GM19193 (cell line): ENCODE results near the gene DNAJB8.

Experiments used
- POLR2A ChIP-seq: IDR thresholded peaks from 4 replicates; pipeline ENCODE4 v1.6.1; 2011; ENCODE audit not compliant: insufficient read depth, insufficient read length; ENCODE audit errors: extremely low read depth

Gene DNAJB8

DNA sequence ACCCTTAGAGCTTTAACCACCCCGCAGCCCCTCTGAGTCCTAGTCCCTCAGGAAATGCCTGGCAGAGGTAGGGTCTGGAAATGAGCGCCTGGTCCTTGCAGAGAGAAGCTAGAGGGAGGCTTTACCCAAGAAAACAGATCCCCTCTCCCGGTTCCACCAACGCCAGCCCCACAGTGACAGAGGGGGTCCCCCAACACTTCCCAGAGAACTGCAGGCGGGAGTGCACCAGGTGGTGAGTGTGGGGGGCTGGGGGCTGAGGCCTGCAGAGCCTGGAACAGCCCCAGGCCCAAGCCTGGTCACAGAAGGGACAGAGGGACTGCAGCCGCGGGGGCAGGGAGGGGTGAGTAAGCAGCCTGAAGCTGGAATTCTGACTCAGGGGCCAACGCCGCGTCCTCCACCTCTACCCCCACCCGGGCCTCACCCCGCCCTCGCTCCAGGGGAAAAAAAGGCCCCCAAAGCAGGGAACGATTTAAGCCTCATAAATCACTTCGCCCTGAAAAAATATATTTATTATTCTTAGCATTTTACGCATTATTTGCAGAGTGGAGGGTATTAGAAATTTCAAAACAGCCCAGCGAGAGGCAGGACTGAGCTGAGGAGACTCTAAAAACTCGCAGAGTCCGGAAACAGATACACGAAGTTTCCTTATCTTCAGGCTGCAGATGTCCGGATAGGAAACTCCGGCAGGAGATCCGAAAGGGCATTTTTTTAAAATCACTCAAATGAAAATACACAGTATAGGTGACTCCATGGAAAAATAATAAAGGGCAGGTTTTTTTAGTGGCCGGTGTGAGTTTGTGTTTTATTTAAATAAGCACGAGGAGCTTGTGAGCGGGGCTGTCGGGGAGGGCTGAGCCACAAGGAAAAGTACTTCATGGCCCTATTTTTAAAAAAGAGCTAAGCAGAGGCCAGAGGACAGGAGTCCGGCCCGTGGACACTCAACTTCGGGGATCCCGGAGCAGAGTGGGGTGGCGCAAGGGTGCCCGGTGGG, 16.3 kb upstream of the DNAJB8 start:
- TF ChIP-seq POLR2A = no peak

GRCh38 chr3:128482175-128482574, 15.5 kb upstream of the DNAJB8 start:
- TF ChIP-seq POLR2A = no peak

DNA sequence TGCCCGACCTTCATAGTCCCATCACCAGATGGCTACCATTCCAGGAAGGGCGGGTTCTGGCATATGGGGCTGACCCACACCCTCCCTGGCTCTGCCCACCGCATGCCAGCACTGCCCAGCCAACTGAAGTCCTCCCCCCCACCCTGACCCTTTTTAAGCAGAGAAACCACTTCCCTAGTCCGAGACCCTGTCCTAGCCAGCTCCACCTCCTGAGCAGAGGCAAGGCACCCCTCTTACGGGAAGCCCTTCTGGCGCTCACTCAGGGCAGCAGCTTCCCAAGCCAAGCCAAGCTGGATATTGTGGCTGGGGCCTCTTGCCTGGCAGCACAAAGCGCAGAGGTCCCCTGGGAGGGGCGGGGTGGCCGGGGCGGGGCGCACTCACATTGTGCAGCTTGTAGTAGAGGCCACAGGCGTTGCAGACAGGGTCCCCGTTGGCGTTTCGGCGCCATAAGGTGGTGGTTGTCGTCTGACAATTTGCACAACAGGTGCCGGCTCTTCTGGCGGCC, 14.8 kb upstream of the DNAJB8 start:
- TF ChIP-seq POLR2A = no peak

DNA sequence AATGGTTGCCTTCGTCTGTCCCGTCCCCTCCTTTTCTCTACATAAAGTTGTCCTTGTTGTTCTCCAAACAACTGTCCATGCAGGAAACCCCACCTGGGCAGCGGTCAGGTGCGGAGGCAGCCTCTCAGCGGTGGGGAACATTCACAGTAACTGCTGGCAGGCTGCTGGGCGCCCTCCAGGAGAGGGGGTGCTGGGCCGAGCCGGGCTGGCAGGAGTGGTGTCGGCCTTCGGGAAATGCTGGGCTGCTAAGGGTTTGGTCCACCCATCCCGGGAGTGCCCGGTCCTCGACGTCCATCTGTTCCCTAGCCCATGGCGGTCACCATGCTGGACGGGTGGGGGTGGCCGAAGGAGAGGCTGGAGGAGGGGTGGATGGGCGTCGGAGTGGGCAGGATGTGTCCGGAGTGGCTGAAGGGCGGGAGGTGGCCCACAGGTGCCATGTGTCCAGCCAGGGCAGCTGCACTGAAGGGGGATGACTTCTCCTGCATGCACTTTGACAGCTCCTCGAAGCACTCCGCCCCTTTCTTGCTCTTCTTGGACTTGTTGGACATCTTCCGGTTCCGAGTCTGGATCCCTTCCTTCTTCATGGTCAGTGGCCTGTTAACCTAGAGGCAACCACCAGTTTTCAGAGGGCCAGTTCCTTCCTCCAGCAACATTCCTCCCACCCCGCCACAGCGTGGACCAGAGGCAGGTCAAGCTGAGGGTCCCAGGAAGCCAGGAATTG, 14.2 kb upstream of the DNAJB8 start:
- no peak for TF ChIP-seq POLR2A

DNA sequence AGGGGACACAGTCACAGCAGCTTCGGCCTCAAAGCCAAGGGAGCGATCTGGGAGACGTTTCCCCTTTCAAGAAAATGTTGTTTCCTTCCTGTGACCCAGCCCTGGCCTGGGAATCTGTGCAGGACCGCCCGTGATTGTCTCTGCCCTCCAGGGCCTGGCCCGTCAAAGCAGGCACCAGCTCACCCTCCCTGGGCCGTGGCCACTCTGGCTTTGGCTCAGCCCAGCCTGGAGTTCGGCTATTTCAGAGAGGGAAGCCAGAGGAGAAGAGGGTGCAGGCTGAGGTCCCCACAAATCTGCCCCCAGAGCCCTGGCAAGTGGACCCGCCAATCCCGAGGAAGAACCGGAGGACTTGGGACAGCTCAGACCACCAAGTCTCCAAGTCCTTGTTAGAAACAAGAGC, 13.6 kb upstream of the DNAJB8 start:
- TF ChIP-seq POLR2A = no peak

GRCh38 chr3:128479558-128480086, 12.9 kb upstream of the DNAJB8 start:
- no peak for TF ChIP-seq POLR2A

DNA sequence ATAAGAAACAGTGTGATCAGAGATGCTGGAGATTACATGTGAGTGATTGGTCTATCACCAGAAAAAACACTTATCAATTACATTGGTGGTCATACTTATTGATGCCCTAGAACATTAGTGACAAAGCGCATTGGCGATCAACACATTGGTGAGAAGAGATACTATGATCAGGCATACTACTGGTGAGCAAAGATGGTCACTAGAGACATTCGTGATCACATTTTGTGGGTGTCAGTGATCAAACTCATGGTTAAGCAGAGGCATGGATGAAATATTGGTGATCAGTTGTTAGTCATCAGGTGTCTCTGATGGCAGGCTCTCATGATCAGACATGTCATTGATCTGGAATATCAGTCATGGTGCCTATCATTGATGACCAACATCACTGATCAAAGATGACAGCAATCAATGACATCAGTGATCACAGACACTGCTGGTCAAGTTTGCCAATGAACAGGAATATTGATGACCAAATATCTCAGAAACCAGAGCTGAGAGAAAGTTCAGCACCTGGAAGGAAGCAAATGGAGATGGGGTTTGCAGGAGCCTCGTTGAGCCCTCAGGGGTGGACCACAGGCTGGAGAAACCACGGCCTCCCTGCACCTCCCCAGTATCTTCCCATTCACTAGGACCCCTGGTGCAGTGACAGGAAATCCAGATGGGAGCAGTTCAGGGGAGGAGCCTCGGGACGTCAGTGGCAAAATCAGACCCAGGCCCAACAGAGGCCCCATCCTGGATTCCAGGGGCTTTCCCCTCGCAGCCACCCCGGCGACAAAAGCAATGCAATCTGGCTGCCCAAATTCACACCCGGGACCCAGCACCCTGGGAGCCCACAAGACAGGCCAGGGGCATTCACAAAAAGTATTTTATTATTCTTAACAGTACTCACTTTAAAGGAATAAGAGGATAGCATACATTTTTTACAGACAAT, 12.2 kb upstream of the DNAJB8 start:
- no peak for TF ChIP-seq POLR2A

DNA sequence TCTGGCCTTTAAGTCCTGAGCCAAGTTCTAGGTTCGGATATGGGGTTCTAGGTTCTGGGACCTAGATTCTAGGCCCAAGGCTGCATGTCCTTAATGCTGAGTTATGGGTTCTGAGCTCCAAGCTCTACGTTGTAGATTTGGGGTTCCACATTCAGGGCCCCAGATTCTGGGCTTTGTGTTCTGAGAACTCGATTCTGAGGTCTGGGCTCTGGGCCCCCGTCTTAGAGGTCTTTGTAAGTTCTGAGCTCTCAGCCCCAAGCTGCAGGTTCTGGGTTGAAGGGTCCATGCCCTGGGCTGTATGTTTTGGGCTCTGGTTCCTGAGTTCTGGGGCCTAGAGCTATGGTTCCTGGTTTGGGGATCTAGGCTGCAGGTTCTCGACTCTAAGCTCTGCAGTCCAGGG, 10.0 kb upstream of the DNAJB8 start:
- no peak for TF ChIP-seq POLR2A

- no peak for TF ChIP-seq POLR2A
Observed at GRCh38 chr3:128475355-128475754, 8.7 kb upstream of the DNAJB8 start.

GRCh38 chr3:128473737-128474136, 7.0 kb upstream of the DNAJB8 start:
- no peak for TF ChIP-seq POLR2A

GRCh38 chr3:128473180-128473519, 6.5 kb upstream of the DNAJB8 start:
- no peak for TF ChIP-seq POLR2A

DNA sequence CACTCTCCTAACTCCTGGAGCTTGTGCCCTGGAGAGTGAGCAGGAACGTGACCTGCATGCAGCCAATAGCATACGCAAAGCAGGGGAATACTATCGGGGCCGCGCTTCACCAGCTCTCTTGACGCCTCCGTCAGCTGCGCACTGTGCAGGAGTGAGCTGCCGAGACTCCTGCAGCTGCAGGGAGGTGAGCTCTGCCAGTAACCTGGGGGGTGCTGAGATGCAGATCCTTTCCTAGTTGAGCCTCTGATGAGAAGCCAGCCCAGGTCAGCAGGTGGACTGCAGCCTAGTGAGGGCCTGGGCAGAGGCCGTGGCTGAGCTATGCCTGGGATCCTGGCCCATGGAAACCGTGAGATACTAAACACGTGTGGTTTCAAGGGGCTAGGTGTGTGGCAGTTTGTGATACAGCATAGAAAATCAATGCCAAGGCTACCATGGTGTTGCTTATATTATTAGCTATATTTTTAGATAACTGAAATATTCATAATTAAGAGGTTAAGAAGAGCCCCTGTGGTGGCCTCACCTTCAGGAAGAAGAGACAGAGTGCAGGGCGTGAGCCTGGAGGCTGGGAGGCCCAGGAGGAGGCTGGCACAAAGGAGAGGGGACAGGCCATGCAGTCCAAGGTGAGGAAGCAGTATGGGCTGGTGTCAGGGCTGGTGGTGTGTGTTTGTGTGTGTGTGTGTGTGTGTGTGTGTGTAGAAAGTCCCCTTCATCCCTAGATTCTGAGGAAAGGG, 5.9 kb upstream of the DNAJB8 start:
- TF ChIP-seq POLR2A = no peak

GRCh38 chr3:128471720-128472119, 5.0 kb upstream of the DNAJB8 start:
- TF ChIP-seq POLR2A = no peak

DNA sequence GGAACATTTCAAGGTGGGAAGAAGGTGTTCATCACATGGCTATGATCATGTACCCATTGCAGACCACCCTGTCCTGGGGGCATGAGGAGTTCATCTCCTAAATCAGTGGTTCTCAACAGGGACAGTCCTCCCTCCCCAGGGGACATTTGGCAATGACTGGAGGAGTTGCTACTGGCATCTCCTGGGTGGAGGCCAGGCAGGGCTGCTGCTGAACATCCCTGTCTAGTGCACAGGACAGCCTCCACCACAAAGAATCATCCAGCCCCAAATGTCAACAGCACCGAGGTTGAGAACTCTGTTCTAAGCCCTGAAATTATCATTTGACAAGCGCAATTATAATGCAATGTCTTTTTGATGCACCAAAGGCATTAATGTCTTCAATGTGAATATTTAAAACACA, 4.4 kb upstream of the DNAJB8 start:
- TF ChIP-seq POLR2A = no peak
